NCI-H2107 treated with DMSO at 0.1 percent for 48 hours (cell line): ENCODE measurements around the gene EYS.

Source experiments
- DNase-seq: peaks from one replicate; lab custom pipeline; 2025; ENCODE audit not compliant: unreplicated experiment; lab: John Stamatoyannopoulos, UW

Gene EYS

GRCh38 chr6:65707126-65707826, at the start of gene EYS:
Gene EYS, minus strand, starts transcription at chr6:65707226. Its CDS starts 211,816 bp downstream, at chr6:65495410.
- peak; percentile 90 for DNase-seq

GRCh38 chr6:65746302-65746701, 39.3 kb upstream of the EYS start:
- no peak for DNase-seq

- no peak for DNase-seq
Measured at GRCh38 chr6:65745614-65746013, 38.6 kb upstream of the EYS start.

DNA sequence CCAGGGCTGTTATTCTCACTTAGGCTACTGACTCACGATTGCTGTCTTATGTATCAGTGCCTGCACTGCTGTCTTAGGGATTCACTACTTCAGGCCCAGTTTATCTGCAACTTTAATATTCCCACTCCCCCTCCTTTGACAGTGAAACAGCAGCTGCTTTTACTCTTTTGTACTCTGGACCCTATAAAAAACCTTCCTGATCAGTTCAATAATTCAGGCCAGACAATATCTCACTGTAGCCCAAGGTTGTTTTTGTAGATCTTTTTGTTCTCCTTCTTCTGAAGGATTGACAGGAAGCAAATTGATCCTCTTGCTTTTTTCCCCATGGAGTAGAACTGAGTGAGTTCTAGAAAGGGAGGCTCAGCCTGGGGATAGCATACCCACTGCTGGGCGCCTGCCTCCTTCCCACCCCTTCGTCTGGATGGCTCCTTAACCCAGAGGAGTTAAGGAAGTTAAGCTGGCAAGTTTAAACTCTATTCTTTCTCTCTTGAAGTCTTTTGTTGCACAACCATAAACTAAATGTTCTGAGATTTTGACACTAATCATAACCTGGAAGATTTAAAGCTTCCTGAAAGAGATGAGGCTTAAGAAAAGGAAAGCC, 22.0 kb upstream of the EYS start:
- no peak for DNase-seq

- DNase-seq = no peak
Measured at GRCh38 chr6:65719101-65719500, 12.1 kb upstream of the EYS start.

DNA sequence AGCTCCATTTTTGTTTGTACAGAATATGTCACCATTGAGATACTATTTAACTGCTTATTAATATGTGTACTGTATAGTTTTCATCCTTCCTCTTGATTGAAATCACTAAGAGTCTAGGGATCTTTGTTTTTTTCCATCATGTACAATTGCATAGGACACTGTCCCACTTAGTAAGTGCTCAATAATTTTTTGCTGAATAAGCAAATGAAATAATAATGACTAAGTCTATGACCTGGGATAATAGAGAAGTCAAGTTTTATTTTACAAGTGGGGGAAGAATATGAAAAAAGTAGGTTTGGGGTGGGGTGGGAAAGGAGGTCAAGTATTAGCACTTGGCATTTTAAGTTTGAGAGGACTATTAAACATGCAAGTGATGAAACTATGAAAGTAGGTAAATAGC, 4.5 kb upstream of the EYS start:
- DNase-seq = no peak

DNA sequence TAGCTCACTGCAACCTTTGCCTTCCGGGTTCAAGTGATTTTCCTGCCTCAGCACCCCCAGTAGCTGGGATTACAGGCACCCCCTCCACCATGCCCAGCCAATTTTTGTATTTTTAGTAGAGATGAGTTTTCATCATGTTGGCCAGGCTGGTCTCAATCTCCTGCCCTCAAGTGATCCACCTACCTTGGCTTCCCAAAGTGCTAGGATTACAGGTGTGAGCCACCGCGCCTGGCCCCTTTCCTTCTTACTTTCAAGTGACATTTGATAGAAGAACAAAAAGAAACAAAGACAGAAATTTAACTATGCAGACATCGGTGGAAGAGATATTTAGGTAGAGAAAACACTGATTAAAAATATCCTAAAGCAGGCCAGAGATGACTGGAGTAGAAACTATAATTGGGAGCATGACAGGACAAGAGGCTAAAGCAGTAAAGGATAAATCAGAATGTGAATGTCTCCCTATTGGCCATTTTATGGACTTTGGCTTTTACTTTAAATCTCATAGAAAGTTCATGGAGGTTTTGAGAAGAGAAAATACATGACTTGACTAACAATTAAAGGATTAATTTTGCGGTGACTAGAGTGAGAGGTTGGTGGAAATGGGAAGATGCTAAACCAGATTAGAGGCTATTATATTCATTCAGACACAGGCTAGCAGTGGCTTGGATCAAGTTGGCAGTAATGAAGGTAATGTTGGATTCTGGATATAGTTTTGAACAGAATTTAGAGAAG, 2.2 kb upstream of the EYS start:
- no peak for DNase-seq

DNA sequence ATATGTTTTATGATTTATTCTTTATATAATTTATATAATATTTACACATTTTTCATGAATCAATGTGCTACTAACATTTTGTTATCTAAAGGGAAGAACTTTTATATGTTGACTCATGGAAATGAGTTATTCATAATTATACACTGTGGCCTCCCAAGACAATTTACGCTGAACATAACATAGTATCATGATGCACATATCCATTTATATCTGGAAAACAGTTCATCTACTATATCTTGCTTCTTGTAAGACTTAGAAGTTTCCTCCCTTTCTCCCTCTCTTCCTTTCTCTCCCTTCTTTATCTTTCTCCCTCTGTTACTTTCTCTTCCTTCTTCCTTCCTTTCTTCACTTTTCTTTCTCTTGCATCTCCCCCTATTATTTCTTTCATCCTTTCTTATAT, 1.1 kb upstream of the EYS start:
- no peak for DNase-seq

DNA sequence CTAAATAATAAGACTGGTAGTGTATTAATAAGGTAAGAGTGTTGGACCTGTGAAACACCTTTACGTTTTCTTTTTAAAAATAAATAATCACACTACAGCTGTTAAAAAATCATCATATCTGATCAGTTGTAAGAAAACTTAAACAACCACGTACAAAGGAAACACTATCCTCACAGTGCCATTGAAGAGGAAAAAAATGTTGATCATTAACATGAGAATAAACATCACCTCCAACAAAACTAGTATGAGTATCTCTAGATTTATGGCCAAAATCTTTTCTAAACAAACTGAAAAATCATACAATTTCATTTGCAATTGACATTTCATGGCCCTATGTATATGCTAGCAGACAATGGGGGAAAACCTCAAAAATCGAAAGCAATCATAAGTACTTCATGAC, 590 bp downstream of the EYS start:
- DNase-seq = no peak

- no peak for DNase-seq
Measured at GRCh38 chr6:65701325-65701724, 5.7 kb downstream of the EYS start.

GRCh38 chr6:65700561-65700960, 6.5 kb downstream of the EYS start:
- no peak for DNase-seq

GRCh38 chr6:65692109-65692508, 14.9 kb downstream of the EYS start:
- DNase-seq = no peak

DNA sequence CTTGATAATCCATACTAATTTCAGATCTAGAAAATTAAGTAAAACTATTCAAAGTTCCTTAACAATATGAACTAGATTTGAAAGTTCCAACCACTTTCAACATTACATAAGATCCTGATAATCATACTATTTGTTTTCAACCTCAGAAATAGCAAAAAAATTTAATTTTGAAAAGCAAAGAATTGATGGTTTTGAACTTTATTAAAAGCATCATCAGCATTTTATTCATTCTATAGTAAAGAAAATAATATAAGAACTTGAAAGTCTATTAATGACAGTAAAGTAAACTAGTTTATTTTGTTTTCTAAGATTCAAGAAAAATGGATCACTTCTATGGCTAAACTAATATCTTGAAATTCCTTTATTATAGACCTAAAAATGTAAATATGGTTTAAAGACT, 26.8 kb downstream of the EYS start:
- DNase-seq = no peak

GRCh38 chr6:65671922-65672321, 35.1 kb downstream of the EYS start:
- peak; percentile 24 for DNase-seq

GRCh38 chr6:65667916-65668656, 38.9 kb downstream of the EYS start:
- DNase-seq = no peak

- no peak for DNase-seq
Measured at GRCh38 chr6:65650086-65650485, 56.9 kb downstream of the EYS start.

DNA sequence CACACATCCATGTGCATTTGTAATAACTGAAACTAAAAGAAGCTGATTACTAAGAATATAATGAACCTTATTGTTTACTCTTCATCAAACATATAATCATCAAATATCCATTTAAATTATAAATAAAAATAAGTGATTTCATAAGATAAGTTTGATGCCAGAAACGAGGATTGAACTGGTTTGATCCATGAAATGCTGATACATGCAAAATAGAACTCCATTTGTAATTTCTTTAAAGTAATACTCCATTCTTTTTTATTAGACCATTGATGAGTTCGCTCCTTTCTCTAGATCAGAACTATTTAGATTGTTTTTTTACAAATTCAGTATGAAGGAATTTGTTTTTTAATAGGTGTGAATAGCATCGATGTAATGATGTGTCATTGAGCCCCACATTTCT, 57.6 kb downstream of the EYS start:
- DNase-seq = no peak

DNA sequence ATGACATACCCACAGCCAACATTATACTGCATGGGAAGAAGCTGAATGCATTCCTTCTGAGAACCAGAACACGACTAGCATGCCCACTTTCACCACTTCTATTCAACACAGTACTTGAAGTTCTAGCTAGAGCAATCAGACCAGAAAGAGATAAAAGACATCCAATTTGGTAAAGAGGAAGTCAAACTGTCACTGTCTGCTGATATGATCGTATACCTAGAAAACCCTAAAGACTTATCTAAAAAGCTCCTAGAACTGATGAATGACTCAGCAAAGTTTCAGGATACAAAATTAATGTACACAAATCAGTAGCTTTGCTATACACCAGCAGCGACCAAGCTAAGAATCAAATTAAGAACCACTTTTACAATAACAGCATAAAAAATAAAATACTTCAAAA, 60.5 kb downstream of the EYS start:
- DNase-seq = no peak

DNA sequence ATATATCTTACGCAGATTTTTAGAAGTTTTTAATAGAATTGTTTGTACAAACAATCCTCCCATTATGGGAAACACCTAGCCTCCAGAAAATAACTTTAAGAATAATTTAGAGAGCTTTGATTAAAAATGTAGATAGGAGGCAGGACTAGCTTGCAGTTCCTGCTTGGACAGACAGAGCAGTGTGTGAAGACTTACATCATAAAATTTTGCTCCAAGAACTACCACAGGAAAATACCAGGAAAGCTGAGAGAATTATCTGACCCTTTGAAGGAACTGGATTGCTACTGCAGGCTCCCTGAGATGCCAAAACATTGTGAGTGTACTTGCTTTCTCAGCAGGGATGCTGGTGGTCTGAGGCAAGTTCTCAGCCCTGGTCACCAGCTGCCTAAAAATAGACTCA, 64.2 kb downstream of the EYS start:
- no peak for DNase-seq

DNA sequence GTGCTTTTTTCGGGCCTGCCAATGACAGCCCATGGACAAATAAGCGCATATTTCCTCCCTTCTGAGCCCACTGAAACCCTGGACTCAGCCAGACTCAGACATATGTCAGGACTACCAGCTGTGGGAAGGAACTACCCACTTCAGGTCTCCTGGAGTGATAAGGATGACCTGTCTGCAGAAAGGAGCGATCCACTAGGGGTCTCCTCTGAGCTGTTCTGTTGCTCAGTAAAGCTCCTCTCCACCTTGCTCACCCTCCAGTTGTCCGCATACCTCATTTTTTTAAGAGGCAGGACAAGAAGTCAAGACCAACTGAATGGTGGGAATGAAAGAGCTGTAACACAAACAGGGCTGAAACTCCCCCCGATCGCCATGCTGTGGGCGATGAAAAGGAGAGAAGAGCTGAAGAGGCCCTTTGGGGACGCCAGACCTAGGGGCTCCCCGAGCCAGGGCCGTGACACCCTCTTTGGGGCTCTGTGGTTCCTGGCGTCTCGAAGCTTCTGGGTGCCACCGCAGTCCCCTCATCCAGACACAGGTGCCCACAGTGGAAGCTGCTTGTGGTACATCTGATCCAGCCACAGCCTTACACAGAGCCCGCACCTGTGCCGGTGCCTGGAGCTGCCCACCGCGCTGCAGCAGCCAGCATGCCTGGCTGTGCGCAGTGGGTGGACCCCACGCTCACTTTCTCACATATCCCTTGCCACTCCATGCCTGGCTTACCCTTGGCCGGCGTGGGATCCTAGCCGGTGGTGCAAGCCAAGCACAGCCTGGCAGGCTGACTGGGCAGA, 68.8 kb downstream of the EYS start:
- DNase-seq = no peak
